Kidney tubule cell (primary cell): ENCODE measurements around the gene SRCIN1.
"Not testable (repeated sequence)": the region's sequence is repeated elsewhere in the genome, so short reads cannot be mapped to it uniquely, and the experiment has no call there.

ENCODE experiments used
- DNase-seq: peaks from one replicate; pipeline ENCODE4 v3.0.0-alpha.2; 2018; ENCODE audit warnings: low spot score

SRCIN1 gene

GRCh38 chr17:38545531-38546225 is 60.1 kb downstream of the SRCIN1 start:
- DNase-seq = no peak

GRCh38 chr17:38544839-38545209 is 60.9 kb downstream of the SRCIN1 start:
- no peak for DNase-seq

DNA sequence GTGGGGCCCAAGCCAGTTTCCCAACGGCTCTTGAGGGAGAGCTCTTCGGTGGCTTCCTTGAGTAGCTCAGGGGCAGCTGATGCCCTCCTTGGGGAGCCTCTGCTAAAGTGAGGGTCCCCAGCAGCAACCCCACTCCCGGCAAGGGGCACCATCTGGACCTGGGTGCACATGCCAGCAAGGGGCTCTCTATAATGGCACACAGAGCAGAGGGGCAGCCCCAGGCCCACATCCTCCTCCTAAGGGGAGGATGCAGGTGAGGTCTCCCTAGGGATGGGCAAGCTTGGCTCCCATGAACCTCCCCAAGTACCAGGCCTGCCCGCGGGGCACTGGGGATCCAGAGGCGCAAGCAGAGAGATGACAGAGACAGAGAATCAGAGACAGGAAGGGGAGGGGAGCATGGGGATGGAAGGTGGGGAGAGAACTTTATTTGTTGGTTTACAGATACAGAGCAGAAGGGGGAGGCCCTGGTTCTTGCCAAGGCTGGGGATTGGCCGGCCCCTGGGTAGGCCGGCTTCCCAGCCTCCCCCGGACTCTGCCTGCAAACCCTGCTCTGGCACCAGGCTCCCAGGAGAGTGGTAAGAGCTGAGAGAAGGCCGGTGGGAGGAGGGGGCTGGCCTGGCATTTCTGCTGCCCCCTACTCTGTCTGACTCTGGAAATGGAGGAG is 61.4 kb downstream of the SRCIN1 start:
- no peak for DNase-seq

DNA sequence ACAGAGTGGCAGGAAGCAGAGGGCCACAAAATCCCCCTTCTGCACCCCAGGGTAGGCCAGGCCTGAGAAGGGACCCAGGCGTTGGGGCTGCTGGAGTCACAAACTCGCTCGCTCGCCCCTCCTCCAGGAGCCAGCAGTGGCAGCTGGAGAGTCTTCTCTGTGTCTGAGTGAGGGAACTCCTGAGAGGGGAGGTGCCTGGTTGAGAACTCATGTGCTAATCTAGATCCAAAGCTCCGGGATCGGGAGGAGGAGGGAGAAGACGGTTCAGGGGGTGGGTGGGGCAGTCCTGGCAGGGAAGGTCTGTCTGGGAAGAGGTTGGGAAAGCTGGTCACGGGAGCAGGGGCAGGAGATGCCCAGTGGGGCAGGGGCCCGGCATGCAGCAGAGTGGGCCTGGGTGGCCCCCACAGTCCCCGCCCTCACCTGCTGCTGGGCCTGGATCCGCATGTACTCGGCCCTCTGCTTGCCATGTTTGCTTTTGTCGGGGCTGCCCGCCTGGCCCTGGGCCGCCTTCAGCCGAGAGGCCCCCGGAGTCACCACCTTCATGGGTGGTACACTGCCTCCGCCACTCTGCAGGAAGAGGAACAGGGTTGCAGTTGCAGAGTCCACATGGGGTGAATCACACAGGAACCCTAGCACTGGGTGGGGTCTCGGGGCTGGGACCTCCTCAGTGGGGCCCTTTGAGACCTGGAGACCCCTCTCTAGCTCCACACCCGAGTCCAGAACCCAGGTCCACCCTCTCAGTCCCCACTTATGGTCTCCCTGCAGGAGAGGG is 62.2 kb downstream of the SRCIN1 start:
- no peak for DNase-seq

GRCh38 chr17:38542286-38542685 is 63.5 kb downstream of the SRCIN1 start:
- no peak for DNase-seq

- DNase-seq = no peak
Observed at GRCh38 chr17:38541281-38541680, 64.5 kb downstream of the SRCIN1 start.

DNA sequence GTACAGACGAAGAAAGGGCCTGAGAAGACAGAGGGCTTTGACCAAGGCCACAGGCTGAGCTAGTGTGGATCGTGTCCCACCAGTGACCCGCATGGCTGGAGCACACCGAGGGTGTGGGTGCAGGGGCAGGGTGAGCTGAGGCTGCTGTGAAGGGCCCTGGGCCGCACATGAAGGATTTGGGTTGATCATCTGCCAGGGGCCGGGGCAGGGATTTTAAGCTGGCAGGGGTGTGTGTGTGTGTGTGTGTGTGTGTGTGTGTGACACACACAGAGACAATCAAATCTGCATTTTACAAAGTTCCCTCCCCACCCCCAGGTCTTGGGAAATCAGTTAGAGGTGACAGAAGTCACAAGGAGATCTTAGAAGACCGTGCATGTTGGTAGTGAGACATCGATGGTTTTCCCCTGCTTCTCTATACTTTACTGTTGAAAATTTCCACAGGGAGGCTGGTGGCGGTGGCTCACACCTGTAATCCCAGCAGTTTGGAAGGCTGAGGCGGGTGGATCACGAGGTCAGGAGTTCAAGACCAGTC is 65.2 kb downstream of the SRCIN1 start:
- DNase-seq = no peak

GRCh38 chr17:38539386-38539785 is 66.4 kb downstream of the SRCIN1 start:
- DNase-seq = no peak

- no peak for DNase-seq
Observed at GRCh38 chr17:38538906-38539305, 66.8 kb downstream of the SRCIN1 start.

- DNase-seq = no peak
Observed at GRCh38 chr17:38536661-38537060, 69.1 kb downstream of the SRCIN1 start.

- DNase-seq = no peak
Observed at GRCh38 chr17:38535886-38536285, 69.9 kb downstream of the SRCIN1 start.

DNA sequence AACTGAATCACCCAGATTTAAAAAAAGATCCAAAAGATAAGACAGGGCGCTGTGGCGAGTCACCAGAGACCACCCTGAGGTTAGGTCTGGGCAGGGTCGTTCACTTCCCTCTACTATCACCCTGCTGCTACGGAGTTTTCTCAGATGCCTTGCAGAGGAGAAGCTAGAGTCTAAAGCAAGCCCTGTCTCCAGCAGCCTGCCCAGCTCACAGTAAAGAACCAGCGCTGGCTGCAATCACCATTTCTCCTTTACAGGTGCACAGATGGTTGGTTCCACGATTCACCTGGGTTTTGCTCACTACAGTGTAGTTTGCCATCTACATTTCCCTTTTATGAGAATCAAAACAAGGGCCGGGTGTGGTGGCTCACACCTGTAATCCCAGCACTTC is 71.3 kb downstream of the SRCIN1 start:
- DNase-seq = no peak

DNA sequence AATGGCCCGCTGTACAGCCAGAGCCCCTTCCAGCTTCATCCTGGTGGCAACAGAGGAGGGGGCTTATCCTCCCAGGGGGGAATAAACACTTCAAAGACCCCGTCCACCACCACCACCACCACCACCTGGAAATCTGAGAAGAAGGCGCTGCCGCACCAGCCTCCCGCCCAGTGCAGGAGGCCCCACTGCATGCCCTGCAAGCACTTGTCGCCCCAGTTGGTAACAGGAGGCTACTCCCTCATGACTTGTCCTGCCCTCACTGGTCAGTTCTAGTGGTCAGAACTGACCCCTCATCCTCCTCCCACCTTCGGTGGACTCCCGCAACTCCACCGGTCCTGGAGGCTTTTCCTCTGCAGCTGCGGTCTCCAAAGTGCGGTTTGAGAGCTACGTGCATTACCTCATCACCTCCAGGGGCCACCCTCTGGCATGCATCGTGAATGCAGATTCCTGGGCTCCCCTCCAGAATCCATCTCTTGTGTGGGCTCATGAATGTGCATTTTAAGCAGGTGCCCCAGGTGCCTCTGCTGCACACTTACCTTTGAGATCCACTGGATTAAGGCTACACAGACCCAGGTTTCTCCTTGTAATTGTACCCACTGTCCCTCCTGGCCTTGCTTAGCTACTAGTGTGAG is 71.8 kb downstream of the SRCIN1 start:
- no peak for DNase-seq

DNA sequence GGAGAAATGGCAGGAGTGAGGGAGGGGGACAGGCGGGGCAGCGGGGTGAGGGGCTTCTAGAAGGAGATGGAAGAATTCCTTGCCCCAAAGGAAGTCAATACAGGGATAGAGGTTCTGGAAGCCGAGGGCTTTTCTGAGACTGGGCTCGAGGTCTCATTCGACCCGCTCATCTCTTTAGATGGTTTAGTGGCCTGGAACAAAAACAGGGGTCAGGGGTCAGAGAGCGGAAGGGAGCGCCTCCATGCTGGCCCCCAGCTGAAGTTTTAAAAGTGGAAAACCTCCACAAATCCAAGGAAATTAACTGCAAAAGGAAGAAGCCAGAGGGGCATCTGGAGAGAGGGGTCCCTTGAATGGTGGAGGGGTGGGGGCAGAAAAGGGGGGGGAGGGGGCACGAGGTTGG is 72.5 kb downstream of the SRCIN1 start:
- no peak for DNase-seq

- no peak for DNase-seq
Observed at GRCh38 chr17:38532451-38532850, 73.3 kb downstream of the SRCIN1 start.

- not testable (repeated sequence) for DNase-seq
Observed at GRCh38 chr17:38531761-38532160, 74.0 kb downstream of the SRCIN1 start.

GRCh38 chr17:38530856-38531255 is 74.9 kb downstream of the SRCIN1 start:
- not testable (repeated sequence) for DNase-seq

DNA sequence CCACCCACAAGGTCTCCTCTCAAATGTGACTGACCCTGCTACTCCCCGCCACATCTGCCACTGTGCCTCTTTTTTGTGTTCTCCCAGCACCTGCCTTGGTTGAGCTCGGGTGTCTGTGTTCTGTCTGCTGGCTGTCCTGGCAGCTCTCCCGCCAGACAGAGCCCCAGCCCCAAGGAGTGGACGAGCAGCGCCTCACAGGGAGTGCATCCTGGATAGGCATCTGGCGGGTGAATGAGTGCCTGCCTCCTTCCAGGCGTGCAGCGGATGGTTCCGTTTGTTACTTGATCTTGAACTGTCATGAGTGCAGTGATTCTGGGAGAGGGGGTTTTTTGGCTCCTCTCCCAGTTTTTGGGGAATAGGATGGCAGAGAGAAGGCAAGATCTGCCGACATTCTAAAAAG is 77.6 kb downstream of the SRCIN1 start:
- DNase-seq = not testable (repeated sequence)

- not testable (repeated sequence) for DNase-seq
Observed at GRCh38 chr17:38526526-38526925, 79.2 kb downstream of the SRCIN1 start.

GRCh38 chr17:38512473-38513058 is 93.2 kb downstream of the SRCIN1 start:
- no peak for DNase-seq

- peak; percentile 45 for DNase-seq
Observed at GRCh38 chr17:38511150-38512108, 94.3 kb downstream of the SRCIN1 start.
